Vagina (tissue), 2 donors: ENCODE measurements around the gene PDLIM4. TPM values are rescaled to one million over a fixed set of nuclear protein-coding genes. Genes with fewer than 3 reads are reported as not detected.
A peak's percentile ranks its signal among the peaks of the same experiment; 100 is the strongest.

Experiments
- DNase-seq, 2 donors: peaks; one replicate each; pipeline ENCODE4 v3.0.0-alpha.2; 2017; ENCODE audit errors: extremely low spot score in 2 of 2
- H3K27ac ChIP-seq: fragments of 200-600 bp; sonication (generic); one replicate; pipeline ENCODE4 v1.5.1; 2019
- H3K27me3 ChIP-seq: fragments of 200-600 bp; sonication (generic); one replicate; pipeline ENCODE4 v1.5.1; 2019
- H3K36me3 ChIP-seq, 2 donors: fragments of 200-600 bp; sonication (generic); one replicate each; pipeline ENCODE4 v1.5.1; 2017 to 2019
- H3K4me1 ChIP-seq: fragments of 200-600 bp; sonication (generic); one replicate; pipeline ENCODE4 v1.5.1; 2019
- H3K4me3 ChIP-seq, 2 donors: fragments of 200-600 bp; sonication (generic); 1 replicate in 1 of 2; 2 replicates in 1 of 2; pipeline ENCODE4 v1.5.1; 2016 to 2019
- H3K9me3 ChIP-seq: fragments of 200-600 bp; sonication (generic); one replicate; pipeline ENCODE4 v1.5.1; 2019
- CTCF ChIP-seq, 3 experiments: fragments of 450-650 bp in 2 of 3; fragments of 200-600 bp in 1 of 3; sonication (generic) in 1 of 3; IDR thresholded peaks; one replicate each; pipeline ENCODE4 v1.5.1; 2017 to 2019; ENCODE audit warnings: antibody characterized with exemption in 3 of 3, mild to moderate bottlenecking in 2 of 3, moderate library complexity in 2 of 3
- POLR2A ChIP-seq, 2 donors: fragments of 450-650 bp; IDR thresholded peaks; one replicate each; pipeline ENCODE4 v1.6.1; 2017; ENCODE audit warnings: antibody characterized with exemption in 2 of 2, mild to moderate bottlenecking in 2 of 2, moderate library complexity in 2 of 2
- POLR2AphosphoS5 ChIP-seq, 2 donors: sonication (generic); formaldehyde crosslinking; IDR thresholded peaks; one replicate each; pipeline ENCODE4 v1.9.0; 2017; ENCODE audit warnings: antibody characterized with exemption in 2 of 2, mild to moderate bottlenecking in 2 of 2, low read depth in 1 of 2; ENCODE audit not compliant: insufficient read depth in 1 of 2
- intact Hi-C: fragments of 100-400 bp; cut with DNase I; formaldehyde crosslinking; loops from one replicate; pipeline ENCODE4 v1.15.1; 2023
- total RNA-seq: library from RNA; depleted of rRNA; stranded (reverse); fragments of >200 nt; gene quantifications from one replicate; pipeline ENCODE4 v1.2.3, GENCODE V29; 2016

PDLIM4 gene
- total RNA-seq, 1 donor from 2014 or later, result 76.4 TPM

DNA sequence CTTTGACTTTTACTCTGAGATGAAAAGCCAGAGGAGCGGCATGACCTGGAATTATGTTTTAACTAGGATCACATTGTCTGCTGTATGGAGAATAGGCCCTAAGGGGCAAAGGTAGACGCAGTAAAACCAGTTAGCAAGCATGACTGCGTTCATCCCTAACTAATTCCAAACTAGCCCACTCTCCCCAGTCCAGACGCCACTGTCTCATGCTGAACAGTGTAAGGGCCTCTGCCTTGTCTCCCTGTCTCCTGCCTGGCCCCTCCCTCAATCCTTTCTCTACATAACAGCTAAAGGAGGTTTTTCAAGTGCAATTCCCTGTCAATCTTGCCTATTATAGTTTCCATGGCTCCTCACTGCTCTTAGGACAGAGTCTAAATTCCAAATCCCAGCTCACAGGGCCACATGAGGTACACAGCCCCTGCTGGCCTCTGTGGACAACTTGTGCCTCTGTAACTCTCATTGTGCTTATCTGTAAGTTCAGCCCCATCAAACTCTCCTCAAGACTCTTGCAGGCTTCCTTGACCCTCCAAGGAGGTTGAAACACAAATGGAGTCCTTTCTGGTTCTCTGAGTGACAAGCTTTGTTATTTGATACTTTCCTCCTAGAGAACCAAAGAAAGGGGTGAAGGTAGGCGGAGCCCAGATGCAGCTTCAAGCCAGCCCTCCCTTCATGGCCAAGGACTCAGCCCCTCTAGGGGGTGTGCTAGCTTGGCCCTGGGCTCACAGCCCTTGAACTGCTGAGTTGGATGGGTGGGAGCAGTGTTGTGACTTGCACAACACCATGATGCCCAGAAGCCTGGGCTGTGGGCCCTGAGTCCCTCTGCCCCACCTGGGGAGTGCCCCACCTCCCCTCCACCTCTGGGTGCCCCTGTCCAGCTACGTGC lies 20.7 kb downstream of the PDLIM4 start:
- H3K4me1 ChIP-seq, result peaks cover 6% of the 10 kb centered on the region
- no peak for DNase-seq
- no peak overlapping the region for H3K4me3 ChIP-seq
- no peaks in the 10 kb centered on the region for H3K36me3 ChIP-seq
- H3K27ac ChIP-seq, result no peak overlapping the region
- TF ChIP-seq POLR2AphosphoS5 (IDR thresholded peaks at IDR 0.05; ENCODE audit: insufficient read depth in 1 of 2, low read depth in 1 of 2) (no peak), CTCF (IDR thresholded peaks at IDR 0.05) (no peak), POLR2A (IDR thresholded peaks at IDR 0.05) (no peak)
- no peaks in the 10 kb centered on the region for H3K27me3 ChIP-seq
- intact Hi-C loops, result no loop called here
- H3K9me3 ChIP-seq, result no peaks in the 10 kb centered on the region

DNA sequence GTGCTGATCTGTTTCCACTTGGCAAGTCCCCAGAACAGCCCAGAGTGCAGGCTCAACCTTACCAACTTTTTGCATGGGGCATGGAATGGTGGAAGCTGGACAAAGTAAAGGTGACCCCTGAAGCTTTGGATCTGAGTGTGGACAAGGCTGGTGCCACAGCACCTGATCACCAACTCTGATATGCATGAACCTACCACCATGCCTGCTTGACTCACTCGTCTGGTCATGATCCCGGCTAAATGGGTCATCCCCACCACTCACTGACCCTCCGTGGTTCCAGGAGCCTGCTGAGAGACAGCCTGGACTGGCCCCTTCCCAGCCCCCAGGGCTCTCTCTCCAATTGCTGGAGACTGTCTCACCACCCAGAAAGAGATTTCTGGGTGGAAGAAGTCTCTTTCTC lies 22.3 kb downstream of the PDLIM4 start:
- intact Hi-C loops, result no loop called here
- no peak for DNase-seq
- TF ChIP-seq POLR2A (IDR thresholded peaks at IDR 0.05) (no peak), CTCF (IDR thresholded peaks at IDR 0.05) (no peak)
- Histone ChIP-seq H3K4me3 (no peak overlapping the region), H3K4me1 (no peaks in the 10 kb centered on the region), H3K27me3 (no peaks in the 10 kb centered on the region), H3K36me3 (no peaks in the 10 kb centered on the region), H3K9me3 (no peaks in the 10 kb centered on the region), H3K27ac (no peak overlapping the region)

DNA sequence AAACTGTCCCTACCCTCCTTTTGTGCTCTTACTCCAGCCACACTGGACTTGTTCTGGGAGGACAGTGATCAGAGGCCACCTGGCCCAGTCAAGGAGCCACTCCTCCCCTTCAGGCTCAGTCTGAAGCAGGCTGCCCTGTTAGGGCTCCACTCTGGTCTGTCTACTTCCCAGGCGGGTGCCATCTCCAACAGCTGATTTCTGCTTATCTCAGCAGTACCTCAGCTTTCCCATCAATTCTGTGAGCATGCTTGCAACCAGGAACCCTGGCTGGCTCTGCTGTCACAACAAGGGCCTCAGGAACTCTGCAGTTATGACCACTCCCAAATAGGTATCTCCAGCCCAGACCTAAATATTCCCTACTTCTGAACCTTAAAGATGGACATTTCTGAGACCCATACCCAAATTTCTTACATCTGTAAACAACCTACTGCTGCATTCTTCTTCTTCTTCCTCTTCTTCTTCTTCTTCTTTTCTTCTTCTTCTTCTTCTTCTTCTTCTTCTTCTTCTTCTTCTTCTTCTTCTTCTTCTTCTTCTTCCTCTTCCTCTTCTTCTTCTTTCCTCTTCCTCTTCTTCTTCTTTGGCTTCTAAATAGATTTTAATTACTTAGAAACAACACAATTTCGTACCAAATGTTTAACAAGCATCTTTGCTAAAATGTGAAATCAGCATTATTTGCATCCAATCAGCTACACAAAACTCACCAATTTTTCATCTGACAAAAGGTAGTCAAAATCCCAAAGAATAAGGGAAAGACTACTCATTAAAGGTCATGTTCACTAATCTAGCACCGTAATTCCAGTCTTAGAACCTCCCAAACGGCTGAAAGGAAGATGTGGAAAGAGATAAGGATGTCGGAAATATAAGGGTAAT lies 23.1 kb downstream of the PDLIM4 start:
- H3K4me3 ChIP-seq, result no peak overlapping the region
- H3K9me3 ChIP-seq, result no peaks in the 10 kb centered on the region
- intact Hi-C loops, result no loop called here
- H3K36me3 ChIP-seq, result no peaks in the 10 kb centered on the region
- TF ChIP-seq CTCF (IDR thresholded peaks at IDR 0.05), result no peak
- TF ChIP-seq POLR2AphosphoS5 (IDR thresholded peaks at IDR 0.05; ENCODE audit: insufficient read depth in 1 of 2, low read depth in 1 of 2), result no peak
- no peak for TF ChIP-seq POLR2A (IDR thresholded peaks at IDR 0.05)
- no peaks in the 10 kb centered on the region for H3K4me1 ChIP-seq
- DNase-seq, result no peak
- H3K27ac ChIP-seq, result no peak overlapping the region
- no peaks in the 10 kb centered on the region for H3K27me3 ChIP-seq

- Histone ChIP-seq H3K27ac (no peak overlapping the region), H3K27me3 (no peaks in the 10 kb centered on the region), H3K4me3 (no peak overlapping the region), H3K9me3 (no peaks in the 10 kb centered on the region), H3K36me3 (no peaks in the 10 kb centered on the region), H3K4me1 (no peaks in the 10 kb centered on the region)
- no peak for TF ChIP-seq CTCF (IDR thresholded peaks at IDR 0.05)
- TF ChIP-seq POLR2AphosphoS5 (IDR thresholded peaks at IDR 0.05; ENCODE audit: insufficient read depth in 1 of 2, low read depth in 1 of 2), result no peak
- TF ChIP-seq POLR2A (IDR thresholded peaks at IDR 0.05), result no peak
- DNase-seq, result peak in 1 of 2 donors; percentile 47
- intact Hi-C loops, result no loop called here
Measured at GRCh38 chr5:132281856-132282614, 24.5 kb downstream of the PDLIM4 start.
